ENCODE measurements around the gene NUDT22. TPM values are rescaled to one million over a fixed set of nuclear protein-coding genes. Genes with fewer than 3 reads are reported as not detected.

NUDT22 gene
- total and polyA plus RNA-seq, 2 of the 4 experiments (the other 2 are of a cell fraction) = 21.3 to 44.6 TPM

DNA sequence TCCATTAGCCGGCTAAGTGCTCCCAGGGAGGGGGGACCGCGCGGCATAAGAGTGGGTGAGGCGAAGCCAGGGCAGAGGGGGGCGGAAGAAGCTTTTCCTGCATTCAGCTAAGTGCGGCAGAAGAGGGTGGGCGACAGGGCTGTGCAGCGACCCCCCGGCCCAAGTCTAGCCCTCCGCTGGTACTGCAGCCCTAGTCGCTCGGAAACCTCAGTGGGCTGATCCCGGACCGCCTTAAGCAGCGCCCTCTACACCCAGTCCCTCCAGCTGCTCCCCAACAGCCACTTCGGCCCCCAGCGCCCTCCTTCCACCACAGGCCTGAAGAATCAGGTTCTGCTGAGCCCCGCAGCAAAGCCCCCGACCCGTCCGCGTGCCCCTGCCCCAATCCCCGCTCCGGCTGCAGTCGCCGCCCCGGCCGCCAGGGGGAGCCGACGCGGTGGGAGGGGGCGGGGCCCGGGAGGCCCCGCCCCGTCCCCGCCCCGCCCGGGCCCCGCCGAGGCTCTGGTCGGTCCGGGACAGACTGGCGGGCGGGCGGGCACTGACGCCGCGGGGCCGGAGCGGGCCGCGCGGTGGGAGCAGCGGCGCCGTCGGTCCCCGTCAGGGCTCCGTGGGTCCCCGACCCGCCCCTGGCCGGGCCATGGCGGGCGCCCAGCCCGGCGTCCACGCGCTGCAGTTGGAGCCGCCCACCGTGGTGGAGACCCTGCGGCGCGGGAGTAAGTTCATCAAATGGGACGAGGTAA is 25.1 kb downstream of the NUDT22 start, which contains the start of gene PLCB3:
PLCB3 (plus strand) TSS at position 515 of the 737 bp plus-strand sequence; CDS start at position 635, 120 bp downstream.
- BruUV-seq (replicated peaks) = no TSS peak
- peak within 1 kb of the TSS; percentile 96 for H3K4ac ChIP-seq (ENCODE audit: low read depth, low read length)
- peak within 1 kb of the TSS; percentile 33 to 74; a peak in 3 of 4 replicates for H4K8ac ChIP-seq (ENCODE audit: low read depth in 2 of 2, low read length in 2 of 2)
- H2BK15ac ChIP-seq (ENCODE audit: low read depth, low read length) = no peak within 1 kb of the TSS
- ATAC-seq (ENCODE audit: low read depth) = peak; percentile 66
- peak within 1 kb of the TSS; percentile 94 for H3K23ac ChIP-seq (ENCODE audit: low read depth, low read length)
- peaks cover 10% of the 10 kb centered on the region for H3K36me3 ChIP-seq (ENCODE audit: control insufficient read depth, insufficient read depth, low read length)
- intact Hi-C loops (cut with micrococcal nuclease) = loop anchor here (1.0 kb wide), 1 partner anchor 50 kb away; no protein-coding TSS in a partner anchor
- H3K9me3 ChIP-seq (ENCODE audit: control insufficient read depth, insufficient read depth, low read length) = no peaks in the 10 kb centered on the region
- peak within 1 kb of the TSS; percentile 92 for H4K5ac ChIP-seq (ENCODE audit: low read depth, low read length)
- H3K18ac ChIP-seq (ENCODE audit: low read depth, low read length) = peak within 1 kb of the TSS; percentile 68
- dilution Hi-C loops (cut with HindIII; ENCODE audit: low sequenced_read_pairs, unreplicated experiment) = no loop called here
- H2BK120ac ChIP-seq (ENCODE audit: low read depth, low read length) = peak within 1 kb of the TSS; percentile 30; the same call in 1 of the 2 replicates
- peak within 1 kb of the TSS; percentile 91 for H4K91ac ChIP-seq (ENCODE audit: insufficient read depth, low read depth, low read length)
- peak within 1 kb of the TSS; percentile 97 for H3K9ac ChIP-seq (ENCODE audit: low read depth, low read length)
- WGBS, 2 experiments (ENCODE audit: extremely low coverage in 2 of 2, insufficient read length in 1 of 2) = 0% methylated on average over 37 of the region's 75 CpGs; no CpG with 5 or more reads in 1 of the 2 experiments
- peak; percentile 46; the same call in 1 of the 2 replicates for TF ChIP-seq POLR2A (IDR thresholded peaks at IDR 0.05; ENCODE audit: low read depth, low read length)
- TF ChIP-seq MAZ (IDR thresholded peaks at IDR 0.05; ENCODE audit: borderline replicate concordance, low read depth, low read length) = peak; percentile 55; the same call in 1 of the 2 replicates
- TF ChIP-seq, protein P1, sequence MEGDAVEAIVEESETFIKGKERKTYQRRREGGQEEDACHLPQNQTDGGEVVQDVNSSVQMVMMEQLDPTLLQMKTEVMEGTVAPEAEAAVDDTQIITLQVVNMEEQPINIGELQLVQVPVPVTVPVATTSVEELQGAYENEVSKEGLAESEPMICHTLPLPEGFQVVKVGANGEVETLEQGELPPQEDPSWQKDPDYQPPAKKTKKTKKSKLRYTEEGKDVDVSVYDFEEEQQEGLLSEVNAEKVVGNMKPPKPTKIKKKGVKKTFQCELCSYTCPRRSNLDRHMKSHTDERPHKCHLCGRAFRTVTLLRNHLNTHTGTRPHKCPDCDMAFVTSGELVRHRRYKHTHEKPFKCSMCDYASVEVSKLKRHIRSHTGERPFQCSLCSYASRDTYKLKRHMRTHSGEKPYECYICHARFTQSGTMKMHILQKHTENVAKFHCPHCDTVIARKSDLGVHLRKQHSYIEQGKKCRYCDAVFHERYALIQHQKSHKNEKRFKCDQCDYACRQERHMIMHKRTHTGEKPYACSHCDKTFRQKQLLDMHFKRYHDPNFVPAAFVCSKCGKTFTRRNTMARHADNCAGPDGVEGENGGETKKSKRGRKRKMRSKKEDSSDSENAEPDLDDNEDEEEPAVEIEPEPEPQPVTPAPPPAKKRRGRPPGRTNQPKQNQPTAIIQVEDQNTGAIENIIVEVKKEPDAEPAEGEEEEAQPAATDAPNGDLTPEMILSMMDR (conservative IDR thresholded peaks at IDR 0.05; ENCODE audit: low read depth, low read length) = peak; percentile 72
- TF ChIP-seq RFX5 (IDR thresholded peaks at IDR 0.05; ENCODE audit: low read depth, low read length) = no peak
- TF ChIP-seq SMC3 (IDR thresholded peaks at IDR 0.05; ENCODE audit: low read depth, low read length) = peak; percentile 40
- H3K27me3 ChIP-seq (ENCODE audit: control insufficient read depth, insufficient read depth, low read length) = no peaks in the 10 kb centered on the region
- peaks cover 8 to 51% of the 10 kb centered on the region in 2 experiments for H3K79me1 ChIP-seq (ENCODE audit: low read depth in 1 of 2, low read length in 2 of 2)
- H2AK9ac ChIP-seq (replicated peaks; ENCODE audit: low read depth, low read length, poor library complexity) = peak within 1 kb of the TSS; percentile 100
- H3K56ac ChIP-seq (ENCODE audit: extremely low read depth, insufficient read depth, low read length) = peak within 1 kb of the TSS; percentile 82; the same call in 1 of the 2 replicates
- H2AFZ ChIP-seq (replicated peaks; ENCODE audit: low read length, poor library complexity) = peak within 1 kb of the TSS; percentile 99
- peak within 1 kb of the TSS; percentile 100 for H3K4me2 ChIP-seq (ENCODE audit: low read depth, low read length)
- H3K27ac ChIP-seq (ENCODE audit: insufficient read depth, low read length) = peak within 1 kb of the TSS; percentile 88
- H3K14ac ChIP-seq (replicated peaks; ENCODE audit: low read depth, low read length) = peak within 1 kb of the TSS; percentile 97
- ChIA-PET CTCF (interaction anchor here (0.6 to 1.7 kb wide), 4 partner anchors 47 to 70 kb away, joined by 3 to 5 read pairs (median 3); no protein-coding TSS in a partner anchor), POLR2A (ENCODE audit: unreplicated experiment) (no interaction called here)
- in situ Hi-C loops (cut with MboI; ENCODE audit: low sequenced_read_pairs) = no loop called here
- peak within 1 kb of the TSS; percentile 77 for H2BK5ac ChIP-seq (ENCODE audit: low read depth, low read length, poor library complexity, severe bottlenecking)
- H2AK5ac ChIP-seq (ENCODE audit: low read depth, low read length) = peak within 1 kb of the TSS; percentile 89
- no peak for DNase-seq
- H2BK20ac ChIP-seq (ENCODE audit: low read depth, low read length) = no peak within 1 kb of the TSS
- H3K4me1 ChIP-seq (ENCODE audit: control insufficient read depth, insufficient read depth, low read length) = peaks cover 10% of the 10 kb centered on the region
- H3K4me3 ChIP-seq (ENCODE audit: insufficient read depth, low read depth, low read length) = peak within 1 kb of the TSS; percentile 98
- peaks cover 8% of the 10 kb centered on the region; the same call in 1 of the 2 replicates for H4K20me1 ChIP-seq (ENCODE audit: insufficient read depth, low read length)
- H3K9me1 ChIP-seq (ENCODE audit: insufficient read depth, low read length) = no peaks in the 10 kb centered on the region

Measured in IMR-90 (cell line).